Measurements from ENCODE around the gene SNX17. TPM values are rescaled to one million over a fixed set of nuclear protein-coding genes. Genes with fewer than 3 reads are reported as not detected.
"Not testable (repeated sequence)": the region's sequence is repeated elsewhere in the genome, so short reads cannot be mapped to it uniquely, and the experiment has no call there.

The SNX17 gene
- polyA plus RNA-seq (2013, experiment 1 of 2; ENCODE audit: insufficient read length) = 123 TPM
- 118 TPM for polyA plus RNA-seq (2013, experiment 2 of 2; ENCODE audit: insufficient read length)

GRCh38 chr2:27370026-27370815, at the start of gene SNX17, which contains the start of gene EIF2B4:
SNX17 (plus strand) TSS chr2:27370616; CDS start chr2:27370744, 128 bp downstream.
EIF2B4 (minus strand) TSS chr2:27370338; CDS start chr2:27370314, 24 bp downstream.
- DNase-seq = peak; percentile 99

GRCh38 chr2:27320958-27321543, 49.4 kb upstream of the SNX17 start:
- DNase-seq = peak; percentile 94

GRCh38 chr2:27322301-27322765, 48.1 kb upstream of the SNX17 start:
- DNase-seq = no peak

DNA sequence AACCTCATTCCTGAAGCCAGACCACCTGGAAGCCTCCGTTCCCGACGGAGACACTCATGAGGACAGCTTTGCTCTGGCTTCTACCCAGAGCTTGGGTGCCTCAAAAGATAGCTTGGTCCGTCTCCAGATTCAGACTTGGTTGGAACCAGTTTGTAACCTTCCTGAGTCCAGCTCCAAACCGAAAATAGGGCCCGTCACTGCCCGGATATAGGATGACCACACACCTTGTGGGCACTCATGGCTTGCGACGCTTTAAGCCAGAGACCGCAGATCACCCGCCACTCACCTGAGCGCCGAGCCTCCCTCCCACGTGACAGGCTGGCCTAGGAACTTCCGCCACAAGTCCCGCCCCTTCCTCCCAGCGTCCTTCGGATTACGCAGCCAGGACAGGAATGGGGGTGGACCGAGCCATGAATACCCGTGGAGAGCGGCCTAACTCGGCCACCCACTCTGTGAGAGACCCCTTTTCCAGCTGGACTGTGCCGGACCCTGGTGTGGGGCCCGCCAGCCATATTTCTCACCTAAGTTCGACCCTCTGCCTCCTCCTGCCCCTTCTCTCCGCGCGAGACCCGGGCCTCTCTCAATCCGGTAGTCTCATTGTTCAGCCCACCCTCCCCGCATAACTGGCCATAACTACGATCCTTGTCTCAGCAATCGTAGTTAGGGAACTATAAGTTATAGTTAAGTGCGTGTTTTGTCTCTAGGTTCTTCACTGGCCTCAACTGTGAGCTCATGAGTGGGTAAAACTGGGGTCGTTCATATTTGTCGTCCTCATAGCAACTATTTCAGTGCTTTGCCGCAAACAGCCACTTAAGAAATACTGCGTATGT, 47.4 kb upstream of the SNX17 start, which contains the start of gene MPV17:
TSS of gene MPV17 (minus strand) at position 332 of the 830 bp plus-strand sequence. CDS start 580 bp downstream, outside the sequence.
- peak; percentile 90 for DNase-seq

GRCh38 chr2:27323596-27324285, 46.7 kb upstream of the SNX17 start:
- no peak for DNase-seq

GRCh38 chr2:27324720-27325119, 45.7 kb upstream of the SNX17 start:
- no peak for DNase-seq

- DNase-seq = no peak
These were observed 35.1 kb upstream of the SNX17 start for GRCh38 chr2:27335311-27335710.

- no peak for DNase-seq
These were observed 34.2 kb upstream of the SNX17 start for GRCh38 chr2:27336173-27336572.

DNA sequence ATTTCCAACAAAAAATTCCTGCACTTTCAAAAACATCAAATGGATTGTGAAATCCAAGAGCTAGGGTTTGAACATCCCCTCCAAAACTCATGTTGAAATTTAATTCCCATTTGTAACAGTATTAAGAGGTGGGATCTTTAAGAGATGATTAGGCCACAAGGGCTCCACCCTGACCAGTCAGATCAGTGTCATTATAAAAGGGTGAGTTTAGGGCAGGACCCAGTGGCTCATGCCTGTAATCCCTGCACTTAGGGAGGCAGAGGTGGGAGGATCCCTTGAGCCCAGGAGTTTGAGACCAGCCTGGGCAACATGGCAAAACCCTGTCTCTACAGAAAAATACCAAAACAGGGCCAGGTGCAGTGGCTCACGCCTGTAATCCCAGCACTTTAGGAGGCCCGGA, 22.8 kb upstream of the SNX17 start:
- no peak for DNase-seq

- DNase-seq = no peak
These were observed 20.2 kb upstream of the SNX17 start for GRCh38 chr2:27350106-27350693.

DNA sequence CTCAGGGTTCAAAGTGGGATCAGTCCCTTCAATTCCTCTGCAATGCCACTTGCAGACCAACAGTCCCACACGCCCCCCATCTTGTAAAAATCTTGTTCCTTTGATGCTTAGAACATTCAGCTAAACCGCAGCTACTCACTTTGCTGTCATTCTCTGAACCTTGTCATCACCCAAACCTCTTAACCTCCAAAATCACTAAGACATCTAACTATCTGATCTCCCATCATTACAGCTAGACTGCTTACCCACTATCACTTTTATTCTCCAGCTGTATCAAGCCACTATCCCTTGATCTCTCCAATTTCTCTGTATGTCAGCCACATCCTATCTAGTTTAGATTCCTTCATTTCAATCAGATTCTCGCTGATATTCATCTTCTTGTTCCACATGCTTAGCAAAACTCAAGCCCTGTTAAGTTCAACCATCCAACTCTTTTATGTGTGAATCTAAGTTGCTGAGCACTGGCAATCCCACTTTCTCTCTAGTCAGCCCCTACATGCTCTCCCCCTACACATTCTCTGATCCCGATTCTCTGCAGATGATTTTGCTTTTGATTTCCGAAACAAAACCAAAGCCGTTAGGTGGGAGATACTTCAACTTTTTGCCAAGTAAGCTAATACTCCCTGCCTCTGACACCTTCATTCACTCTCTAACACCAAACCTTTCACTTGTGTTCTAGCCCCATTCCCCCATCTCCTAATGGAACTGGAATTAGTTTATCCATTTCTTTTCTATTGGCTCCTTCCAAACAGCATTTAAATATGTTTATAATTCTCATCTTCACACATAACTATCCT, 18.4 kb upstream of the SNX17 start:
- no peak for DNase-seq

DNA sequence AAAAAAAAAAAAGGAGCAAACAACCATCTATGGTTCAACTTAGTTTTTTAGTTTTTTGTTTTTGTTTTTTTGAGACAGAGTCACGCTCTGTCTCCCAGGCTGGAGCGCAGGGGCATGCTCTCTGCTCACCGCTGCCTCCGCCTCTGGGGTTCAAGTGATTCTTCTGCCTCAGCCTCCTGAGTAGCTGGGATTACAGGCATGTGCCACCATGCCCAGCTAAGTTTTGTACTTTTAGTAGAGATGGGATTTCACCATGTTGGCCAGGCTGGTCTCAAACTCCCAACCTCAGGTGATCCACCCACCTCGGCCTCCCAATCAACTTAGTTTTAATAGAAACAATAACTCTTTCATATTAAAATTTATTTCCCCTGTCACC, 17.0 kb upstream of the SNX17 start:
- not testable (repeated sequence) for DNase-seq

DNA sequence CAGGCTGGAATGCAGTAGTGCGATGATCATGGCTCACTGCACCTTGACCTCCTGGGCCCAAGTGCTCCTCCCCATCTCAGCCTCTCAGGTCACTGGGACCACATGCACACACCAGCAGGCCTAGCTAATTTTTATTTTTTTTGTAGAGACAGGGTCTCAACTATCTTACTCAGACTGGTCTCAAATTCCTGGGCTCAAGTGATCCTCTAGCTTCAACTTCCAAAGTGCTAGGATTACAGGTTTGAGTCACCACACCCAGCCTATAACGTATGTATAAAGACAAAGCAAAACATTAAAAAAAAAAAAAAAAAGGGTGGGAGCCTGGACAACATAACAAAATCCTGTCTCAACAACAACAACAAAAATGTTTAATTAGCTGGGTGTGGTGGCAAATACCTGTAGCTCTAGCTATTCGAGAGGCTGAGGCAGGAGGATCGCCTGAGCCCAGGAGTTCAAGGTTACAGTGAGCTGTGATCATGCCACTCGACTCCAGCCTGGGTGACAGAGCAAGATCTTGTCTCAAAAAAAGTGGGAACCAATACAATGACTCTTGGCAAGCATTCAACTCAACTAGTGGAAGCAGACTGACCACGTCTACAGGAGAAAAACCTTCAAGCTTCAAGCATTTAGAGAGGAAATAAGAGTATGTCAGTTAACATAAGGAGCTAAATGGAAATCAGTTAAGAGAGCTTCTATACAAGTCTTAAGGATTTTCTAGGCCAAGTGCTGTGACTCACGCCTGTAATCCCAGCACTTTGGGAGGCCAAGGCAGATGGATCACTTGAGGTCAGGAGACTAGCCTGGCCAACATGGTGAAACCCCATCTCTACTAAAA, 16.4 kb upstream of the SNX17 start:
- no peak for DNase-seq

DNA sequence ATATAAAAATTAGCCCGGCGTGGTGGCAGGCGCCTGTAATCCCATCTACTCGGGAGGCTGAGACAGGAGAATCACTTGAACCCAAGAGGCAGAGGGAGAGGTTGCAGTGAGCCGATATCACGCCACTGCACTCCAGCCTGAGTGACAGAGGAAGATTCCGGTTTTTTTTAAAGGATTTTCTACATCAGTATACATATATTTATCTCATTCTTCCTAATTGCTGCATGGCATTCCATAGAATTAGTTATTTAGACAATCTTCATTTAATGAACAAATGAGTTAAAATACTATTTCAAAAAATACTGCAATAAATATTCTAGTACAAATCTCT, 15.9 kb upstream of the SNX17 start:
- DNase-seq = no peak

- peak; percentile 48 for DNase-seq
These were observed 14.4 kb upstream of the SNX17 start for GRCh38 chr2:27356056-27356381.

GRCh38 chr2:27356382-27357181, 13.8 kb upstream of the SNX17 start, which contains the start of gene GTF3C2:
GTF3C2 (minus strand) TSS chr2:27356764; CDS start chr2:27343554, 13,210 bp downstream.
- DNase-seq = peak; percentile 98

DNA sequence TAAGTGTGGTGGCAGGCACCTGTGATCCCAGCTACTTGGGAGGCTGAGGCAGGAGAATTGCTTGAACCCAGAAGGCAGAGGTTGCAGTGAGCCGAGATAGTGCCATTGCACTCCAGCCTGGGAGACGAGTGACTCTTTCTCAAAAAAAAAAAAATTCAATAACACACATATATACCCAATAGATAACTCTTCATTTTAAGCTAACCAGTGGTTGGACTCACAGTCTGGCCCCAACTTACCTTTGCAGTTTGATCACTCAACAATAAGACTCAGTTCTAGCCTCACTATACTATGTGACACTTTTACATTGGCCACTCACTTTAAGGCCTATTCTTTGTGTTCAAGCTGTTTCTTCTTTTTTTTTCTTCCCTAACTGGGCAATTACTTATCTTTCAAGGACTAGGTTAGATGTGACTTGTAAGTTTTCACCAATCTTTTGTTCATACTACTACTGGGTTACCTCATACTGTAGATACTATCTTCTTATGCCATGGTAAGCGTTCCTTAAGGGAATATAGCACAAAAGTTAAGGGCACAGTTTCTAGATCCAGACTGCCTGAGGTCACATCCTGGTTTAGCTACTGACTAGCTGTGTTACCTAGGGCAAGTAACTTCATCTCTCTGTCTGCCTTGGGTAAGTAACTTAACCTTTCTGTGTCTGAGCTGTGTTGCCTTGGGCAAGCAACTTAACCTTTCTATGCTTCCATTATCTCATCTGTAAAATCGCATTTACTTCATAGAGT, 7.6 kb upstream of the SNX17 start:
- DNase-seq = no peak

DNA sequence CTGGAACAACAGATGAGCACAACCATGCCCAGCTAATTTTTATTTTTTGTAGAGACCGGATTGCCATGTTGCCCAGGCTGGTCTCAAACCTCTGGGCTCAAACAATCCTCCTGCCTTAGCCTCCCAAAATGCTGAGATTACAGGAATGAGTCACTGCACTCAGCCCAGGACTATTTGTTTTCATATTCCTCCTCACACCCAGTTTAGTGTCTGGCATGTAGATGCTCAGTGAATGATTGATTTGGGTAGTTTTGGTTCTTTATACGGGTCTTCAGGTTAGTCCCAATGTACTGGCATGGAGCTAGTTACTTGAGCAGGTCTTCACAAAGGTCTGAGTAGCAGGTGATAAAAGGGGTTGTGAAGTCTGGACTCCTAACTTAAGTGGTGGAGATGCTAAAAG, 6.5 kb upstream of the SNX17 start:
- no peak for DNase-seq

All from fibroblast of skin of scalp (primary cell).